Effector memory CD4-positive, alpha-beta T cell (primary cell): ENCODE data around the gene CERS6.

Source experiments
- DNase-seq, 3 donors: peaks; one replicate each; pipeline ENCODE4 v3.0.0-alpha.2; 2020
- H3K27ac ChIP-seq: 2 replicates; pipeline ENCODE4 v1.7.0; 2013; ENCODE audit warnings: mild to moderate bottlenecking, low read length, moderate library complexity; ENCODE audit not compliant: insufficient read depth, poor library complexity, severe bottlenecking
- H3K27me3 ChIP-seq: replicated peaks from 2 replicates; pipeline ENCODE4 v1.7.0; 2013; ENCODE audit warnings: mild to moderate bottlenecking, low read length; ENCODE audit not compliant: insufficient read depth, control insufficient read depth, poor library complexity, severe bottlenecking
- H3K36me3 ChIP-seq: 2 replicates; pipeline ENCODE4 v1.7.0; 2013; ENCODE audit warnings: mild to moderate bottlenecking, low read length, moderate library complexity; ENCODE audit not compliant: control insufficient read depth, insufficient read depth
- H3K4me1 ChIP-seq: 2 replicates; pipeline ENCODE4 v1.7.0; 2013; ENCODE audit warnings: low read length, mild to moderate bottlenecking; ENCODE audit not compliant: control insufficient read depth, insufficient read depth, poor library complexity, severe bottlenecking
- H3K4me3 ChIP-seq: 2 replicates; pipeline ENCODE4 v1.7.0; 2013; ENCODE audit warnings: low read length, low read depth, mild to moderate bottlenecking; ENCODE audit not compliant: insufficient read depth, poor library complexity, severe bottlenecking
- H3K9me3 ChIP-seq: 2 replicates; pipeline ENCODE4 v1.7.0; 2013; ENCODE audit warnings: mild to moderate bottlenecking, low read length, moderate library complexity; ENCODE audit not compliant: control insufficient read depth

The CERS6 gene

DNA sequence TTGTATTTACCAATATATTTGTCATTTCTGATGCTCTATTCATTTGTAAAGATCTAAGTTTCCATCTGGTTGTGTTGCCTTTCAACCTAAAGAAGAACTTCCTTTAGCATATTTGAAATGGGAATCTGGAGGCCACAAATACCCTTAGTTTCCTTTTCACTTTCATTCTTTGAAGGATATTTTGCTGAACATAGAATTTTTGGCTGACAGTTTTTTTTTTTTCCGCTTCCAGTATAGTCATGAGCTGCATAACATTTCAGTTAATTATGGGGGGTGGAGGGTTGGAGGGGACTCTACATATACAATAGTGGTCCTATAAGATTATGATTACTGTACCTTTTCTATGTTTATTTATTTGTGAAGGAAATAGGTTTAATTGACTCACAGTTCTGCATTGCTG, 83.9 kb downstream of the CERS6 start:
- Histone ChIP-seq H3K27me3 (no peaks in the 10 kb centered on the region), H3K4me1 (no peaks in the 10 kb centered on the region), H3K9me3 (peaks cover 3% of the 10 kb centered on the region), H3K27ac (no peak overlapping the region), H3K36me3 (no peaks in the 10 kb centered on the region), H3K4me3 (no peak overlapping the region)
- DNase-seq: no peak

GRCh38 chr2:168541858-168542257, 85.8 kb downstream of the CERS6 start:
- Histone ChIP-seq H3K4me3 (no peak overlapping the region), H3K9me3 (peaks cover 3% of the 10 kb centered on the region), H3K27me3 (no peaks in the 10 kb centered on the region), H3K36me3 (no peaks in the 10 kb centered on the region), H3K27ac (no peak overlapping the region), H3K4me1 (no peaks in the 10 kb centered on the region)
- DNase-seq: no peak

- Histone ChIP-seq H3K36me3 (no peaks in the 10 kb centered on the region), H3K4me1 (no peaks in the 10 kb centered on the region), H3K27me3 (no peaks in the 10 kb centered on the region), H3K4me3 (no peak overlapping the region), H3K9me3 (peaks cover 3% of the 10 kb centered on the region), H3K27ac (no peak overlapping the region)
- no peak for DNase-seq
Measured at GRCh38 chr2:168543037-168543436, 87.0 kb downstream of the CERS6 start.

DNA sequence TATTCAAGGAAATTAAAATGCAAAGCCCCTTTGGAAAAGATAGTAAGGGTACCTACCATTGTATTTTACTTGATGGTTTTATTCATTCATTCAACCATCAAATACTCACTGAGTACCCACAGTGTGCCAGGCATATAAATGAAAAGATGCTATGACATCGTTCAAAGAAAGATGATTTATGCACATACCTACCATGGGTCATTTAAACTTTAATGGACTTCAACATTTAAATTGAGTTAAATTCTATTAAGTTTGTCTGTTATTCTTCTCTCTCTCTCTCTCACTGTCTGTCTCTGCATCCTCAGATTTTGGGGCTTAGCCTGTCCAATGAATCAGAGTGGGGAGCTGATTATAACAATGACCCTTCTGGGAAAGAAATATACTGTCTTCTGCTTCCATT, 87.9 kb downstream of the CERS6 start:
- DNase-seq: no peak
- Histone ChIP-seq H3K36me3 (no peaks in the 10 kb centered on the region), H3K9me3 (peaks cover 3% of the 10 kb centered on the region), H3K27ac (no peak overlapping the region), H3K4me1 (no peaks in the 10 kb centered on the region), H3K27me3 (no peaks in the 10 kb centered on the region), H3K4me3 (no peak overlapping the region)

DNA sequence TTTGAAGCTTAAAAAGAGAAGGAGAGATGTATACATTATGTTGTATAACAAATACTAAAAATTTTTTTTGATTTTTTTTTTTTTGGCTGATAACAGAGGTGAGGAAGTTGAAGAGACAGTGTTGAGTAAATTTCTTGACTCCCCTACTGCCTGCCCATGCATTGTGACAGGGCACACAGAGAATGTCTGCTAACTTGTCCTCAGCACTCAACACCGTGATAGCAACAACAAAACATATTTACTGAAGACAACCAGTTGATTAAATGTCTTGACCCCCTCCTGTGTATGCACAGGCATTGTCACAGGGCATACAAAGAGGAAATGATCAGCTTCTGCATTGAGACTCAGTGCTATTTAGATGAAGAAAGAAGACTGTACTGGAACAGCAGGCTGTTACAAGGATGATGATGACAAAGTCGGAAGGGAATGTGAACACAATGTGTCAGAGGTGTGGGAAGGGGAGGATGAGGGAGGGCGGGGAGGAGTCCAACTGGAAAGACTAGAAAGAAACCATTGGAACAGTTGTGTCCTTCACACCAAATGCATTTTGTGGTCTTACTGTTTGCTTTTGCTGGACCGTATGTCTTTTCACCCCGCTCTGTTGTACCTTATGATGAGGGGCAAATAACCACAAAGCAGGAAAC, 89.5 kb downstream of the CERS6 start:
- Histone ChIP-seq H3K27me3 (no peaks in the 10 kb centered on the region), H3K36me3 (no peaks in the 10 kb centered on the region), H3K4me3 (no peak overlapping the region), H3K27ac (no peak overlapping the region), H3K9me3 (no peaks in the 10 kb centered on the region), H3K4me1 (no peaks in the 10 kb centered on the region)
- DNase-seq: no peak

GRCh38 chr2:168550670-168551069, 94.6 kb downstream of the CERS6 start:
- H3K27ac ChIP-seq: no peak overlapping the region
- no peaks in the 10 kb centered on the region for H3K27me3 ChIP-seq
- no peaks in the 10 kb centered on the region for H3K9me3 ChIP-seq
- no peak for DNase-seq
- H3K4me1 ChIP-seq: no peaks in the 10 kb centered on the region
- no peak overlapping the region for H3K4me3 ChIP-seq
- H3K36me3 ChIP-seq: no peaks in the 10 kb centered on the region

DNA sequence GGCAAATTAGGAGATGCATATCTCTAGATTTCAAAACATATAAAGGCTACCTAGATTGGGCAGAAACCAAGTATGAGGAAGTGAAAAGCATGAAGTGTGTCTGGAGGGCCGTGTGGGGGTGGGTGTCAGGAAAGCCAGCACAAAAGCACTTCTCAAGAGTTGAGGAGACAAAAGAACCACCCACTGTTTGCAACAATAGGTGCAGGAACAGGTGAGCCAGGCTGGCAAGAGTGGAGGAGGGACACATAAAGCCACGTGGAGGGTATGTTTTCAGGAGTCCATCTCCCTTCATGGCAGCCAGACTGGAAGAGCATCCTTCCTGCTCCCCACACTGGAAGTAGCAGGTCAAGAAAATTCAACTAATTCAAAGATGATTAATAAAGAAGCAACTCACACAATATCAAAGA, 96.4 kb downstream of the CERS6 start:
- H3K4me3 ChIP-seq: no peak overlapping the region
- no peaks in the 10 kb centered on the region for H3K27me3 ChIP-seq
- H3K4me1 ChIP-seq: no peaks in the 10 kb centered on the region
- DNase-seq: no peak
- no peak overlapping the region for H3K27ac ChIP-seq
- H3K9me3 ChIP-seq: no peaks in the 10 kb centered on the region
- H3K36me3 ChIP-seq: no peaks in the 10 kb centered on the region

DNA sequence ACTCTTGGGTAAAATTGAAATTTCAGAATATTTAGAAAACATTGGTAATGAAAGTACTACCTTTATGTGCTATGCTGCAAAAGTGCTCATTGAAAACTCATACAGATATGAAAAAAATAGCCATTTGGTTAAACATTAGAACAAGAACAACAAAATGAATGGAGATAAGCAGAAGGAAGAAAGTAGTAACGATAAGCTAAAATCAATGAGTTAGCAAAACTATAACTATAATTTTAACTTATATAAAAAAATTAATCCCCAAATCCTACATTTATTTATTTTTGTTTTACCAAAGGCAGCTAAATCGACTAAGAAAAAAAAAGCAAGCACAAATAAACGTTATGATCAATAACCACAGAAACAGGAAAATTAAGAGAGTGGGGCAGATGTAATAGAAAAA, 99.2 kb downstream of the CERS6 start:
- no peaks in the 10 kb centered on the region for H3K36me3 ChIP-seq
- H3K4me3 ChIP-seq: no peak overlapping the region
- no peak for DNase-seq
- H3K9me3 ChIP-seq: no peaks in the 10 kb centered on the region
- no peaks in the 10 kb centered on the region for H3K4me1 ChIP-seq
- H3K27me3 ChIP-seq: no peaks in the 10 kb centered on the region
- no peak overlapping the region for H3K27ac ChIP-seq

- H3K27ac ChIP-seq: no peak overlapping the region
- no peaks in the 10 kb centered on the region for H3K36me3 ChIP-seq
- H3K27me3 ChIP-seq: no peaks in the 10 kb centered on the region
- no peak overlapping the region for H3K4me3 ChIP-seq
- DNase-seq: no peak
- H3K9me3 ChIP-seq: no peaks in the 10 kb centered on the region
- H3K4me1 ChIP-seq: no peaks in the 10 kb centered on the region
Measured at GRCh38 chr2:168559187-168559586, 103.1 kb downstream of the CERS6 start.

- no peaks in the 10 kb centered on the region for H3K9me3 ChIP-seq
- no peak overlapping the region for H3K27ac ChIP-seq
- H3K4me1 ChIP-seq: no peaks in the 10 kb centered on the region
- H3K4me3 ChIP-seq: no peak overlapping the region
- no peaks in the 10 kb centered on the region for H3K27me3 ChIP-seq
- H3K36me3 ChIP-seq: no peaks in the 10 kb centered on the region
- DNase-seq: no peak
Measured at GRCh38 chr2:168560817-168561499, 104.9 kb downstream of the CERS6 start.
